ENCODE data around the gene IPO5.
"Not testable (repeated sequence)": the region's sequence is repeated elsewhere in the genome, so short reads cannot be mapped to it uniquely, and the experiment has no call there.

IPO5 gene

GRCh38 chr13:97948041-97948440, 5.4 kb upstream of the IPO5 start:
- DNase-seq (ENCODE audit: low read depth in 2 of 3, low spot score in 1 of 3): no peak

- DNase-seq (ENCODE audit: low read depth in 2 of 3, low spot score in 1 of 3): not testable (repeated sequence)
These were observed 4.2 kb upstream of the IPO5 start for GRCh38 chr13:97949316-97949715.

GRCh38 chr13:97951376-97951775, 2.1 kb upstream of the IPO5 start:
- DNase-seq (ENCODE audit: low read depth in 2 of 3, low spot score in 1 of 3): no peak

- DNase-seq (ENCODE audit: low read depth in 2 of 3, low spot score in 1 of 3): not testable (repeated sequence)
These were observed 644 bp upstream of the IPO5 start for GRCh38 chr13:97952831-97953230.

GRCh38 chr13:97961340-97961739, 7.9 kb downstream of the IPO5 start:
- DNase-seq (ENCODE audit: low read depth in 2 of 3, low spot score in 1 of 3): no peak

GRCh38 chr13:97962887-97963286, 9.4 kb downstream of the IPO5 start:
- no peak for DNase-seq (ENCODE audit: low read depth in 2 of 3, low spot score in 1 of 3)

- DNase-seq (ENCODE audit: low read depth in 2 of 3, low spot score in 1 of 3): no peak
These were observed 13.8 kb downstream of the IPO5 start for GRCh38 chr13:97967226-97967625.

GRCh38 chr13:97967948-97968347, 14.5 kb downstream of the IPO5 start:
- DNase-seq (ENCODE audit: low read depth in 2 of 3, low spot score in 1 of 3): no peak

- no peak for DNase-seq (ENCODE audit: low read depth in 2 of 3, low spot score in 1 of 3)
These were observed 18.0 kb downstream of the IPO5 start for GRCh38 chr13:97971519-97971918.

GRCh38 chr13:97974773-97975172, 21.3 kb downstream of the IPO5 start:
- no peak for DNase-seq (ENCODE audit: low read depth in 2 of 3, low spot score in 1 of 3)

GRCh38 chr13:97975280-97975847, 21.9 kb downstream of the IPO5 start:
- DNase-seq (ENCODE audit: low read depth in 2 of 3, low spot score in 1 of 3): no peak

- DNase-seq (ENCODE audit: low read depth in 2 of 3, low spot score in 1 of 3): peak; percentile 73 to 89 (median 76)
These were observed 22.6 kb downstream of the IPO5 start for GRCh38 chr13:97975848-97976609.

GRCh38 chr13:97976610-97977521, 23.4 kb downstream of the IPO5 start:
- DNase-seq (ENCODE audit: low read depth in 2 of 3, low spot score in 1 of 3): peak; percentile 3 to 11 (median 3)

- DNase-seq (ENCODE audit: low read depth in 2 of 3, low spot score in 1 of 3): no peak
These were observed 24.5 kb downstream of the IPO5 start for GRCh38 chr13:97977982-97978381.

GRCh38 chr13:97978651-97979050, 25.2 kb downstream of the IPO5 start:
- DNase-seq (ENCODE audit: low read depth in 2 of 3, low spot score in 1 of 3): no peak

GRCh38 chr13:97979051-97979450, 25.6 kb downstream of the IPO5 start:
- no peak for DNase-seq (ENCODE audit: low read depth in 2 of 3, low spot score in 1 of 3)

GRCh38 chr13:97979556-97979955, 26.1 kb downstream of the IPO5 start:
- DNase-seq (ENCODE audit: low read depth in 2 of 3, low spot score in 1 of 3): no peak

- no peak for DNase-seq (ENCODE audit: low read depth in 2 of 3, low spot score in 1 of 3)
These were observed 28.8 kb downstream of the IPO5 start for GRCh38 chr13:97982286-97982685.

- DNase-seq (ENCODE audit: low read depth in 2 of 3, low spot score in 1 of 3): no peak
These were observed 33.4 kb downstream of the IPO5 start for GRCh38 chr13:97986835-97987234.

GRCh38 chr13:97999653-98000052, 46.2 kb downstream of the IPO5 start:
- no peak for DNase-seq (ENCODE audit: low read depth in 2 of 3, low spot score in 1 of 3)

GRCh38 chr13:98004107-98004506, 50.6 kb downstream of the IPO5 start:
- DNase-seq (ENCODE audit: low read depth in 2 of 3, low spot score in 1 of 3): no peak

- DNase-seq (ENCODE audit: low read depth in 2 of 3, low spot score in 1 of 3): not testable (repeated sequence)
These were observed 51.5 kb downstream of the IPO5 start for GRCh38 chr13:98004997-98005396.
